Thyroid gland (tissue), 4 donors: Measurements from ENCODE around the gene SLC7A14.

Source experiments
- CTCF ChIP-seq, 6 experiments: fragments of 200-600 bp in 3 of 6; fragments of 450-650 bp in 3 of 6; sonication (generic) in 3 of 6; IDR thresholded peaks; one replicate each; pipeline ENCODE4 v1.5.1; 2016 to 2019; ENCODE audit warnings: antibody characterized with exemption in 6 of 6, mild to moderate bottlenecking in 2 of 6, inconsistent platforms in 1 of 6, moderate library complexity in 1 of 6
- POLR2A ChIP-seq, 2 donors: fragments of 450-650 bp; IDR thresholded peaks; one replicate each; pipeline ENCODE4 v1.6.1; 2017; ENCODE audit warnings: antibody characterized with exemption in 2 of 2, mild to moderate bottlenecking in 2 of 2, moderate library complexity in 1 of 2

GRCh38 chr3:170558427-170558826 lies 27.4 kb downstream of the SLC7A14 start:
- TF ChIP-seq CTCF (IDR thresholded peaks at IDR 0.05) (no peak), POLR2A (IDR thresholded peaks at IDR 0.05) (no peak)
